ENCODE data around the gene FRS3.
A peak's percentile ranks its signal among the peaks of the same experiment; 100 is the strongest.

The FRS3 gene

DNA sequence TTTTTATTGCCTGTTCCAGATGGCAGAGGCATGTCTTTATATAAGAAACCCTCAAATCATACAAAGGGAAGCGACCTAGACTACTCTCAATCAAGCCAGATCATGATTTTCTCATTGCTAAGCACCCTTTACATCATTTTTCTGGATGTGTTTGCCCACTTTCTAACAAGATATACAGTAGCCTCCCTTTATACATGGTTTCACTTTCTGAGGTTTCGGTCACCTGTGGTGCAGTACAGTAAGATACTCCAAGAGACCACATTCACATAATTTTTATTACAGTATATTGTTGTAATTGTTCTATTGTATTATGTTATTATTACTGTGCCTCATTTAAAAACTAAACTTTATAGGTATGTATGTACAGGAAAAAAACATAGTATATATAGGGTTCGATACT lies 31.4 kb upstream of the FRS3 start:
- no peaks in the 10 kb centered on the region for H3K9me3 Mint-ChIP-seq
- H3K4me1 Mint-ChIP-seq (ENCODE audit: low read depth in 2 of 2), result no peaks in the 10 kb centered on the region
- no peaks in the 10 kb centered on the region for H3K36me3 Mint-ChIP-seq (ENCODE audit: insufficient read depth)
- H3K4me3 Mint-ChIP-seq, result no peak overlapping the region
- DNase-seq, result no peak
- H3K27ac Mint-ChIP-seq, result no peak overlapping the region
- no peaks in the 10 kb centered on the region for H3K27me3 Mint-ChIP-seq
- no peak for ATAC-seq (replicated peaks)

DNA sequence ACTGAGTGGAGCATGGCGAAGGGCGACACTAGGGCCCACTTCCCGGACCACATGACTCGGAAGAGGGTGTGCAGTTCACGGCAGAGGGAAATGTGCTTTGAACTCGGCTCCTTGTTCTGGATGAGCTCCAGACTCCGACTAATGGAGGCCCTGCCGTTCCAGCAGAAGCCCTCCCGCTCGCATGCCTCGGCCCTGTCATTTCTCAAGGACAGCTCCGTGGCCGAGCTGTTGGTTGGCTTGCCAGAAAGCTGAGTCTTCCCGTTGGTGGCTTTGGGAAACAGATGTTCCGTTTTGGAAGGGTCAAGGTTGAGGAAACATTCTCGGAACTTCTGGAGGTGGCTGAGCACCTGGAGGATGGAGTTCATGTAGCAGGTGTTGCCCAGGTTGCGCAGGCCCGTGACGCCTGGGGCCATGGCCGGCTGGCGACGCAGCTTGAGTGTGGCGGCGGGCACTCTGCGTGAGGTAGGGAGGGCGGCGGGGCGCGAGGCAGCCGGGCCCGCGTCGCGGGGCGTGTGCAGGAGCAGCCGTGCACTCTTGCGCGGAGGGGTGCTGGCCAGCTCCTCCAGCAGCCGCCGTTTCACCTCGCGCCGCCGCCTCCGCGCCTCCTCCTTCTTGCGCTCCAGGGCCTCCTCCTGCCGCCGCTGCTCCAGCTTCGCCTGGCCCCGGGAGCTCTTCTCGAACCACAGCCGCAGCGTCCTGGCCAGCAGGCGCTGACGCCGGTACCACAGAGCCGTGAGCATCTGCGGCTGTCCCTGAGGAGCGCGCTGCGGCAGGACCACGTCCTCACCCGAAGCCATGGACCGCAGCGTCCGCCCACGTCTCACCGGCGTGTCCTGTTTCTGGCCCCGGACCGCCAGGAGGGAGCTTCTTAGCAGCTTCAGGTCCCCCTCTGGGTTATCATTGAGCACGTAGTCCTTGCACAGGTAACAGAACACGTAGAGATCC lies 26.4 kb upstream of the FRS3 start:
- DNase-seq (no peak), ATAC-seq (replicated peaks) (no peak)
- Mint-ChIP-seq H3K9me3 (no peaks in the 10 kb centered on the region), H3K4me3 (no peak overlapping the region), H3K27ac (no peak overlapping the region), H3K4me1 (ENCODE audit: low read depth in 2 of 2) (no peaks in the 10 kb centered on the region), H3K27me3 (no peaks in the 10 kb centered on the region), H3K36me3 (ENCODE audit: insufficient read depth) (no peaks in the 10 kb centered on the region)

DNA sequence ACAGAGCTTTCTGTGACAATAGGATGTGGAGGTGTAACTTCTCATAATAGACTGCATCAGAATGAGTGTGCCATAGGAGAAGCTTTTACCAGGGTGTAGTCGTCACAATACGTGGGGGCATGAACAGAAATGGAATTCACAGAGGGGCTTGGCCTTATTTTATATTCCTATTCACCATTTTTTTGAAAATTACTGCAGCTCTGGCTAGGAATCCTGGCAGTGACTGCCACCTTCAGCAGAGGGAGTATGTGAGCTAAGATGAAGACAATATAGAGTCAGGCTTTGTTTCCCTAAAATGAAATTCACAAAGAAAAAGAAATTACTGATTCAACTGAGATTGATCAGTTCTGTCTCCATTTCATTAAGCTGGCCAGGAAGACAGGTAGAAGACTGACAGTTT lies 21.7 kb upstream of the FRS3 start:
- H3K4me1 Mint-ChIP-seq (ENCODE audit: low read depth in 2 of 2), result no peaks in the 10 kb centered on the region
- DNase-seq (no peak), ATAC-seq (replicated peaks) (no peak)
- H3K36me3 Mint-ChIP-seq (ENCODE audit: insufficient read depth), result no peaks in the 10 kb centered on the region
- H3K27ac Mint-ChIP-seq, result no peak overlapping the region
- H3K27me3 Mint-ChIP-seq, result no peaks in the 10 kb centered on the region
- no peak overlapping the region for H3K4me3 Mint-ChIP-seq
- H3K9me3 Mint-ChIP-seq, result no peaks in the 10 kb centered on the region

DNA sequence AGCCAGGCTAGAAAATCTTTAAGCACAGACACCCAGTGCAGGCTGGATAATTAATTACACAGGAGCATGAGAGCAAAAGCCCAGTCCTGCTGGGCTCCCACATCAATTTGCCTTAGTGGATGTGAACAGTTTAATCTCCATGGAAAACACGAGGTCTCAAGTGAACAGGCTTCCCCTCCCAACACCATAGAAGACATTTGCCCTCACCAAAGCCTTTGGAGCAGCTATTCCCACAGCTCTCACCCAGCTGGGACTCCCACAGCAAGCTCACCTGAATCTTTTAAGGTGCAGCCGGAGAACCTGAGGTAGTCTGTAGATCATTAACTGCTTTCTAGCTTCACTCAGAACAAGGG lies 19.8 kb upstream of the FRS3 start:
- ATAC-seq (replicated peaks) (no peak), DNase-seq (no peak)
- Mint-ChIP-seq H3K9me3 (no peaks in the 10 kb centered on the region), H3K4me1 (ENCODE audit: low read depth in 2 of 2) (no peaks in the 10 kb centered on the region), H3K36me3 (ENCODE audit: insufficient read depth) (no peaks in the 10 kb centered on the region), H3K27ac (no peak overlapping the region), H3K4me3 (no peak overlapping the region), H3K27me3 (no peaks in the 10 kb centered on the region)

DNA sequence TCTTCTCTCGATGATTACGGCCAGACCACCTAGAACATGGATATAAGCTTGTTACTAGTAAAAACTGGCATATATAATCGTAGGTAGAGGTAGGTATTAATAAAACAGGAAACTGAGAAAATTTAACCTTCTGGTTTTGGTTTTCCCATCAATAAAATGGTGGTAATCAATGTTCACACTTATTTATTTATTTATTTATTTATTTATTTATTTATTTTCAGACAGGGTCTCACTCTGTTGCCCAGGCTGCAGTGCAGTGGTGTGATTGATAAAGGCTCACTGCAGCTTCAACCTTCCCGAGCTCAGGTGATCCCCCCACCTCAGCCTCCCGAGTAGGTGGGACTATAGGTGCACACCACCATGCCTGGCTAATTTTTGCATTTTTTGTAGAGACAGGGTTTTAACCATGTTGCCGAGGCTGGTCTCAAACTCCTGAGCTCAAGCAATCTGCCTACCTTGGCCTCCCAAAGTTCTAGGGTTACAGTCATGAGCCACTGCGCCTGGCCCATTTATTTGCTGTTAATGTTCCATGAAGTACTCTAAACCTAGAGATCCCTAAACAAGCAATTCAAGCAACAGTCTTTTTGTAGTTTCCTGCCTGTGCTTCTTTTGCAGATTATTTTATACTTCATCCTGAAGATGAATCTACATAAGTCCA lies 19.3 kb upstream of the FRS3 start:
- H3K4me3 Mint-ChIP-seq, result no peak overlapping the region
- H3K27me3 Mint-ChIP-seq, result no peaks in the 10 kb centered on the region
- no peaks in the 10 kb centered on the region for H3K4me1 Mint-ChIP-seq (ENCODE audit: low read depth in 2 of 2)
- H3K9me3 Mint-ChIP-seq, result no peaks in the 10 kb centered on the region
- H3K36me3 Mint-ChIP-seq (ENCODE audit: insufficient read depth), result no peaks in the 10 kb centered on the region
- ATAC-seq (replicated peaks), result no peak
- no peak overlapping the region for H3K27ac Mint-ChIP-seq
- DNase-seq, result no peak

DNA sequence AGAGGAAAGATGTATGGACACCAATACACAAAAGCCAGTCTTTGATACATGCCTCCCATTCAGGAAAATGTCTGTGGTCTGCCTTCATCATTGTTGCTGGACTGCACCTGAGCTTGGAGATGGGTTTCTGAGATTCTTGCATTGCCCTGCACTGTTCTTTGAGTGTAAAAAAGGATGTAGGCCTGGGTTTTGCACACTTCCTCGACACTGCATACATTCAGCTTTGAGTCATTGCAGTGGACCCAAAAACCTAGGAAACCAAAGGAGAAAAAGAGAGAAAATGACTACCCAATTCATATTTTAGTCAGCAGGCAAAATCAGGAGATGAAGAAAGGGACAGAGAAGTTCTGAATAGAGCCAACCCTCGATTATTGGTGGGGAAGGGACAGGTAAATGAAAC lies 16.8 kb upstream of the FRS3 start:
- no peak overlapping the region for H3K4me3 Mint-ChIP-seq
- H3K27ac Mint-ChIP-seq, result no peak overlapping the region
- ATAC-seq (replicated peaks) (no peak), DNase-seq (no peak)
- H3K27me3 Mint-ChIP-seq, result no peaks in the 10 kb centered on the region
- no peaks in the 10 kb centered on the region for H3K9me3 Mint-ChIP-seq
- H3K4me1 Mint-ChIP-seq (ENCODE audit: low read depth in 2 of 2), result no peaks in the 10 kb centered on the region
- H3K36me3 Mint-ChIP-seq (ENCODE audit: insufficient read depth), result peaks cover 11% of the 10 kb centered on the region

DNA sequence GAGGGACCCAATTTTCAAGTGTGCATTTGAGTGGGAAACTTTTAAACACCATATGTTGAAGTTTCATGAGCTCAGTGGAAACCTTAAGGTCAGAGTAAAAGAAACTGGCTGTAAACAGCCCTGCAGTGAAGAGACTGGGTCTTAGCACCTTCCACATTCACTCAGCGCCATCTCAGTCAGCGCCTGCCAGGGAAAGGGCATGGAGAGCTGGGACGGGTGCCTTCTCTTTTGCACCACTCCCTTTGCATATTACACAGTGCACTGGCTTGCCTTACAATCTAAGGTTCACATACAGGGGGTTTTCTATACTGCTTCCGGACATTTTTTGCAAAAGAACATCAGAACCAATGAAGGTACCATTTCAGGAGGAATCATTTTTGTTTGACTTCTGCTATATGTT lies 12.3 kb upstream of the FRS3 start:
- Mint-ChIP-seq H3K27me3 (no peaks in the 10 kb centered on the region), H3K36me3 (ENCODE audit: insufficient read depth) (peaks cover 51% of the 10 kb centered on the region), H3K4me1 (ENCODE audit: low read depth in 2 of 2) (peaks cover 3 to 7% of the 10 kb centered on the region in 2 donors), H3K27ac (no peak overlapping the region), H3K4me3 (no peak overlapping the region), H3K9me3 (no peaks in the 10 kb centered on the region)
- ATAC-seq (replicated peaks) (no peak), DNase-seq (no peak)

DNA sequence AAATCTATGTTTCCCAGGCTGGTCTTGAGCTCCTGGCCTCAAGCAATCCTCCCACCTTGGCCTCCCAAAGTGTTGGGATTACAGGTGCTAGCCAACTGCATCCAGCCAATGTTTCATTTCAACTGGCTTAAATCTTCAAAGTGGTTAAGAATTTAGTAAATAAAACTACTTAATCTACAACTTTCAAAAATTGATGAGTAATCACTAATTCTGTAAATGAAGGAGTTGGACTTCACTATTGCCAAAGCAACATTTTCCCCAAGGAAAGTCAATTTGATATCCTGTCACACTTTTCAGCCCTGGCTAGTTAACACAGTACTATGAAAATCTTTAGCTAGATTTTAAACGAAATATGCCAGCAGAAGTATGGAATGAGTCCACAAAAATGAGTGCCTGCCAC lies 11.6 kb upstream of the FRS3 start:
- peaks cover 3 to 7% of the 10 kb centered on the region in 2 donors for H3K4me1 Mint-ChIP-seq (ENCODE audit: low read depth in 2 of 2)
- no peak overlapping the region for H3K27ac Mint-ChIP-seq
- DNase-seq (no peak), ATAC-seq (replicated peaks) (no peak)
- no peaks in the 10 kb centered on the region for H3K27me3 Mint-ChIP-seq
- peaks cover 53% of the 10 kb centered on the region for H3K36me3 Mint-ChIP-seq (ENCODE audit: insufficient read depth)
- H3K9me3 Mint-ChIP-seq, result no peaks in the 10 kb centered on the region
- no peak overlapping the region for H3K4me3 Mint-ChIP-seq

DNA sequence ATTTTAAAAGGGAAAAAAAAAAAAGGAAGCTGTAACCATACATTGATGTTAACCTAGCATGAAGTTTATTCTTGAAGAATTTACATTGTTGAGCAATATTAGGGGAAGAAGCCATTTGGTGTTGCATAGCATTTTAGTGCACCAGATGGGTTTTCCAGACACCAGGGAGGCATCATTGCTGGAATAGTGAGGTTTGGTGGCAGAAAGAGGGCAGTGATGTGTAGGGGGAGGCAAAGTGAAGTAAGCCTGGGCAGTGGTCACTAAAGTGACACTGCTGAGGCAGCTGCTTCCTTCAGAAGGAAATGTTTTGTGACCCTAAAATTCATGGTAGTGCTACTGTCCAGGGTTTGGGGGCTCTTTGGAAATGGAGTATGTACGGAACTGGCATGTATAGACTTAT lies 10.3 kb upstream of the FRS3 start:
- no peak overlapping the region for H3K4me3 Mint-ChIP-seq
- H3K4me1 Mint-ChIP-seq (ENCODE audit: low read depth in 2 of 2), result peaks cover 3 to 7% of the 10 kb centered on the region in 2 donors
- DNase-seq, result no peak
- no peaks in the 10 kb centered on the region for H3K9me3 Mint-ChIP-seq
- H3K27me3 Mint-ChIP-seq, result no peaks in the 10 kb centered on the region
- H3K36me3 Mint-ChIP-seq (ENCODE audit: insufficient read depth), result peaks cover 53% of the 10 kb centered on the region
- H3K27ac Mint-ChIP-seq, result peak overlapping the region; percentile 64 to 97
- ATAC-seq (replicated peaks), result no peak

DNA sequence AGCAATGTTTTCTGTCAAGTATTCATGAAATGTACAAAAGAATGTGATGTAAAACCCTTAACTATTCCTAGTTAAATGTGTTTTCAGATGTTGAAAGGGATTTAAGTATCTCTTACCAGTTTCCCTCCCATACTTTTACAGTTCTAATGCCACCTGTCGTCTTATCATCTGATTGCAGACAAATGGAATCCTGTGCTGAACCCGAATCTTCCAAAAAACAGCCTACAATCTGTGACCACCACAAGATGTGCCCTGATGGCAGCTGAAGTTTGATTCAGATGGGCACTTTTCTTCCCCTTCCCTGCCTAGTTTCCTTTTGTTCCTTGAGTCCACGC lies 9.7 kb upstream of the FRS3 start:
- DNase-seq (no peak), ATAC-seq (replicated peaks) (no peak)
- peak overlapping the region; percentile 94 to 95 for H3K4me3 Mint-ChIP-seq
- H3K4me1 Mint-ChIP-seq (ENCODE audit: low read depth in 2 of 2), result peaks cover 3 to 7% of the 10 kb centered on the region in 2 donors
- peak overlapping the region in 1 of 2 donors; percentile 97 for H3K27ac Mint-ChIP-seq
- no peaks in the 10 kb centered on the region for H3K27me3 Mint-ChIP-seq
- no peaks in the 10 kb centered on the region for H3K9me3 Mint-ChIP-seq
- peaks cover 53% of the 10 kb centered on the region for H3K36me3 Mint-ChIP-seq (ENCODE audit: insufficient read depth)

DNA sequence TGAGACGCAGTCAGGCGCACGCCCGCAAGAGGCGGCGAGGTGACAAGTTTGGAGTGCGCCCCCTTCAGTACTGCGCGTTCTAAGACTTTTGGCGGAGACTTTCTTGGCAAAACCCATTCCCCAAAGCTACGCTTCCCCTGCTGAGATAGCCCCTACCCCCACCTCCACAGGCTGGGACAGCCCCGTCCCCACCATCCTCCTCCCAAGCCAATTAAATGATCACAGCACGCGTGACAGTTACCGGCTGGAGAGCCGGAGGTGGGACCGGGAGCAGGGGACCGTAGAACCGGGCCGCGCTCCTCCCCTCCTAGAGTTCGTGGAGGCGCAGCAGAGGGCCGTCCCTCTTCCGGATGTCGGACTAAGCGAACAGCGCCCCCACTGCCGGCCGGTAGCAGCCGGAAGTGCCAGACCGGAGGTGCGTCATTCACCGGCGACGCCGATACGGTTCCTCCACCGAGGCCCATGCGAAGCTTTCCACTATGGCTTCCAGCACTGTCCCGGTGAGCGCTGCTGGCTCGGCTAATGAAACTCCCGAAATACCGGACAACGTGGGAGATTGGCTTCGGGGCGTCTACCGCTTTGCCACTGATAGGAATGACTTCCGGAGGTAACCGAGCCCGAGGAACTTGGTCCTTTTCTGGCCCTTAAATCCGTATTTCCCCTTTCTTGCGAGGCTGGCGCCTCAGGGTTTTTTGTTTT lies 7.7 kb upstream of the FRS3 start, which contains the start of gene TOMM6:
Gene TOMM6 (plus strand): TSS at position 476 of the 699 bp plus-strand sequence. CDS start 4 bp downstream, at position 480.
- ATAC-seq (replicated peaks) (peak; percentile 81), DNase-seq (peak; percentile 94 to 96 (median 95))
- Mint-ChIP-seq H3K9me3 (no peaks in the 10 kb centered on the region), H3K36me3 (ENCODE audit: insufficient read depth) (peaks cover 49% of the 10 kb centered on the region), H3K27me3 (no peaks in the 10 kb centered on the region), H3K4me3 (peak within 1 kb of the TSS; percentile 94 to 95), H3K4me1 (ENCODE audit: low read depth in 2 of 2) (peaks cover 3 to 7% of the 10 kb centered on the region in 2 donors), H3K27ac (peak within 1 kb of the TSS; percentile 95 to 97)

DNA sequence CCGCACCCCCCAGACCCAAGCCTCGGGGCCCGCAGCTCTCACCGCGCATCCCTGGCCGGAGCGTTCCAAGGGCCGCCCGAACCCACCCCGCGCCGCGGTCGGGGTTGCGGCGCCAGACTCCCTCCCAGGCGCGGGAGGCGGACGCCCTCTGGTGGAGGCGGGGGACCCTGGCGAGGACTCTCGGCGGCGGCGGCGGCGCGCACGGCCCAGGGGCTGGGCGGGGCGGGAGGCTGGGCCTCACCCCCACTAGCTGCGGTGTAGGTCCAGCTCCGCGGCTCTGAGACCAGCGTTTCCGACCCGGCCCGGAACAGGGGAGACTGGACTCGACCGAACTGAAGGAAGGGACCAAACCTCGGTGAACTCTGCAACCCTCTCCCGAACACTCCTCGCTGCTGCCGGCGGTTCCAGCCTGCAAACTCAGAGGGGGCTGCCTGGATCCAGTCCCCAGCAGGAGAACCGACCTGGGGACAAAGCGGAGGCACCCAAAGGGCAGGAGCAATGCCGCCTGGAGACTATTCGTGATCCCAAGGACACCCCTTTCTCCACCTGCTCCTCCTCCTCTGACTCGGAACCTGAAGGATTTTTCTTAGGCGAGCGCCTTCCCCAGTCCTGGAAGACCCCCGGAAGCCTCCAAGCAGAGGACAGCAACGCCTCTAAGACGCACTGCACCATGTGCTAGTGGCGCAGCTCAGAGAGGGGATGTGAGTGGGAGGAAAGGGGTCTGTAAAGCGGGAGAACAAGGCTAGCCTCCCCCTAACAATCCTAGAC lies 6.9 kb upstream of the FRS3 start:
- peaks cover 3 to 7% of the 10 kb centered on the region in 2 donors for H3K4me1 Mint-ChIP-seq (ENCODE audit: low read depth in 2 of 2)
- peak overlapping the region; percentile 94 to 95 for H3K4me3 Mint-ChIP-seq
- DNase-seq, result peak; percentile 86 to 89 (median 88)

More for the DNA sequence above, 6.9 kb upstream of the FRS3 start:
- no peaks in the 10 kb centered on the region for H3K9me3 Mint-ChIP-seq
- no peaks in the 10 kb centered on the region for H3K27me3 Mint-ChIP-seq
- ATAC-seq (replicated peaks), result peak; percentile 72
- peaks cover 44% of the 10 kb centered on the region for H3K36me3 Mint-ChIP-seq (ENCODE audit: insufficient read depth)
- H3K27ac Mint-ChIP-seq, result peak overlapping the region; percentile 95 to 97
